Fibroblast of pulmonary artery (primary cell): ENCODE data around the gene F12.
A peak's percentile ranks its signal among the peaks of the same experiment; 100 is the strongest.
"Not testable (repeated sequence)": the region's sequence is repeated elsewhere in the genome, so short reads cannot be mapped to it uniquely, and the experiment has no call there.

Source experiments
- DNase-seq: peaks from one replicate; pipeline ENCODE4 v3.0.0-alpha.2; 2010; ENCODE audit warnings: low read depth
- H3K4me3 ChIP-seq: replicated peaks from 2 replicates; pipeline ENCODE4 v1.5.1; 2011; ENCODE audit warnings: low read depth, mild to moderate bottlenecking, control low read depth, low read length, moderate library complexity
- TF ChIP-seq, protein P1 (sequence below): IDR thresholded peaks from 2 replicates; pipeline ENCODE4 v1.5.1; 2011; ENCODE audit warnings: mild to moderate bottlenecking, control low read depth, low read length, inconsistent platforms; ENCODE audit errors: missing control alignments

The F12 gene

DNA sequence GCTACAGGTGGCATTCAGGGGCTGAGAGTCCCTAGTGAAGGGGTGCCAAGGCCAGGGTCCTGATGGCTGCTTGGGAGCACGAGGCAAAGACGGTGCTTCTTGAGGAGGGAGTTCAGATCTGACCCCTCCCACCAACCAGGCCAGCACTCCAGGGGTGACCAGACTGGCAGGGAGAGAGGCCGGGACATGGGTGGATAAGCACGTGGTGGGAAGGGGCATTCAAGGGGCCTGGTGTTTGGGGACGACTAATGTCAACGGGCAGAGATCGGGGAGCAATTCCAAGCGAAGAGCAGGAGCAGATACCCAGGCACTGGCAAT lies 47.1 kb downstream of the F12 start:
- DNase-seq = no peak
- H3K4me3 ChIP-seq = no peak overlapping the region
- TF ChIP-seq, protein P1, sequence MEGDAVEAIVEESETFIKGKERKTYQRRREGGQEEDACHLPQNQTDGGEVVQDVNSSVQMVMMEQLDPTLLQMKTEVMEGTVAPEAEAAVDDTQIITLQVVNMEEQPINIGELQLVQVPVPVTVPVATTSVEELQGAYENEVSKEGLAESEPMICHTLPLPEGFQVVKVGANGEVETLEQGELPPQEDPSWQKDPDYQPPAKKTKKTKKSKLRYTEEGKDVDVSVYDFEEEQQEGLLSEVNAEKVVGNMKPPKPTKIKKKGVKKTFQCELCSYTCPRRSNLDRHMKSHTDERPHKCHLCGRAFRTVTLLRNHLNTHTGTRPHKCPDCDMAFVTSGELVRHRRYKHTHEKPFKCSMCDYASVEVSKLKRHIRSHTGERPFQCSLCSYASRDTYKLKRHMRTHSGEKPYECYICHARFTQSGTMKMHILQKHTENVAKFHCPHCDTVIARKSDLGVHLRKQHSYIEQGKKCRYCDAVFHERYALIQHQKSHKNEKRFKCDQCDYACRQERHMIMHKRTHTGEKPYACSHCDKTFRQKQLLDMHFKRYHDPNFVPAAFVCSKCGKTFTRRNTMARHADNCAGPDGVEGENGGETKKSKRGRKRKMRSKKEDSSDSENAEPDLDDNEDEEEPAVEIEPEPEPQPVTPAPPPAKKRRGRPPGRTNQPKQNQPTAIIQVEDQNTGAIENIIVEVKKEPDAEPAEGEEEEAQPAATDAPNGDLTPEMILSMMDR = no peak

GRCh38 chr5:177361418-177362291 lies 47.7 kb downstream of the F12 start:
- TF ChIP-seq, protein P1 = no peak
- H3K4me3 ChIP-seq = no peak overlapping the region
- DNase-seq = no peak

GRCh38 chr5:177360740-177361139 lies 48.6 kb downstream of the F12 start:
- not testable (repeated sequence) for DNase-seq, H3K4me3 ChIP-seq

DNA sequence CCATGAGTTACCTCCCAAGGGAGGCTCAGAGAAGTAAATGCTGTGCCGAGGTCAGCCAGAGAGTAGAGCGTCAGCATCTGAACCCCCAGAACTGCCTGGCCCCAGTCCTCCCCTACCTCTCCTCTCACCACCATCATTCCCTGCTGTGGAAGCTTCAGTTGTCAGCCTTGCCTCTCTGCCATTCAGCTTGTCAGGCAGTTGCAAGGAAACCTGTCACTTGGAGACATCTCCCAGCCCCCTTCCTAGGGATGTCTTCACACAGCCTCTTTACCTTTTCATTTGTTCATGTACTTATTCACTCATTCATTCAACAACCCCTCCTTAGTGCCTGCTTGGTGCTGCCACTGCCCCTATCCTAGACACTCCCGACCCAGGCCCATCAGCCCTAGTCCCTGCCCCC lies 49.5 kb downstream of the F12 start:
- no peak for DNase-seq
- no peak overlapping the region for H3K4me3 ChIP-seq
- TF ChIP-seq, protein P1 = no peak

GRCh38 chr5:177359451-177359851 lies 49.9 kb downstream of the F12 start:
- H3K4me3 ChIP-seq = no peak overlapping the region
- DNase-seq = no peak
- TF ChIP-seq, protein P1 = no peak

DNA sequence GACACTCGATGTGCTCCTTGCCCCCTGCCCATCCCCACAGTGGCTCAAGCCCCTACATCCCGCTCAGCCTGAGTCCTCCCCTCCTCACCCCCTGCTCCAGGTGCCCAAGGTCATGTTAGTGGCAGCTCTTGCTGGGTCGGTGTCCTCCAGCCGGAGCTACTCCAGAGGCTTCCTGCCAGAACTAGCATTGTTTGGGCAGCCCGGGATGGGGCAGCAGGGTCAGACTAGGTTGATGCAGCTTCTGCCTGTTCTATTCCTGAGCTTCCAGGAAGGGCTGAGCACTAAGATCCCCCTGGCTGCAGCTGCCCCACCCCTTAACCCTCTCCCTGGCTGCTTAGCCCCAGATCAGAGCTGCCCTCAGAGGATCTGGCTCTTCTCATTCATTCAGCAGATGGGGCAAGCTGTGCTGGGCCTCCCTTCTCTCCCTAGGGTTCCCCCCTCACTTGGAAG lies 51.0 kb downstream of the F12 start:
- no peak overlapping the region for H3K4me3 ChIP-seq
- DNase-seq = no peak
- TF ChIP-seq, protein P1 = no peak

DNA sequence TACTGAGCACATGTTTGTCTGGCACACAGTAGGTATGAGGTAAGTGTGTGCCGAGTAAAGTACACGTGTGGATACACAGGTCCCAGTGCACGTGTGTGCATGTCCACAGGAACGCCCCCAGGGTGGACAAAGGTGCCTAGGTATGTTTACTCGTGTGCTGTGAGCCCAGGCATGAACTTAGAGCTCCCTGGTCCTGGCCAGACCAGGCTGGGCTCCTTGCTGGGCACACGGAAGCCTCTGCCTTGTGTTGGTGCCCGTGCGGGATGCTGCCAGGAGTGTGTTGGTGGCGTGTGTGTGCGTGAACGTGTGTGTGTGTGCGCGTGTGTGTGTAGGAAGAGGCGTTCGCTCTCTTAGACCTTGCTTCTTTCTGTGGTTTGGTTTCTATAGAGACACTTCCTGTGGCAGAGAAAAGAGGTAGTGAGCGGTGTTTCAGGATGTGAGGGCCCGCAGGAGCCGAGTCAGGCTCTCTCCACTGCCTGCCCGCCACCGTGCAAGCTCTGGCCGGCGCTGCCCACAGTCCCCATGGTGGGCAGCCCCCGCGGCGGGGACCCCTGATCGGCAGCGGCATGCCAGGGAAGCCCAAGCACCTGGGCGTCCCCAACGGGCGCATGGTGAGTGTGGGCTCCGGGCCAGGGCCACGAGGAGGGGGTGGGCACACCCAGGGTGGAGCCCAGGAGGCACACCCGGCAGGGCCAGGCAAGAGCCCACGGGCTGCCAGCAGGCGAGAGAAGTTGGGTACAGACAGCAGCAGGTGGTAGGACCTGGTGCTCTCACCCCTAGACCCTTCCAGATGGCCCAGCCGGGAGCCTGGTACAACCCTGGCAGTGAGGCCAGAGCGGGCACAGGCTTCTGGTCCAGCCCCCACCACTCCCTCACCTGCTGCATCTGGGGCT lies 51.7 kb downstream of the F12 start, which contains the start of gene RGS14:
Gene RGS14 (plus strand): TSS at position 466 of the 893 bp plus-strand sequence. CDS start 101 bp downstream, at position 567.
- TF ChIP-seq, protein P1 = no peak
- peak; percentile 49 for DNase-seq
- H3K4me3 ChIP-seq = no peak within 1 kb of the TSS
